GM12874 (cell line): Measurements from ENCODE around the gene ATP2C2.

ENCODE experiments used
- TF ChIP-seq, protein P1 (sequence below): IDR thresholded peaks from 2 replicates; pipeline ENCODE4 v1.5.1; 2011; ENCODE audit warnings: low read depth, mild to moderate bottlenecking, control low read depth, low read length, moderate library complexity; ENCODE audit not compliant: insufficient read depth

The ATP2C2 gene

DNA sequence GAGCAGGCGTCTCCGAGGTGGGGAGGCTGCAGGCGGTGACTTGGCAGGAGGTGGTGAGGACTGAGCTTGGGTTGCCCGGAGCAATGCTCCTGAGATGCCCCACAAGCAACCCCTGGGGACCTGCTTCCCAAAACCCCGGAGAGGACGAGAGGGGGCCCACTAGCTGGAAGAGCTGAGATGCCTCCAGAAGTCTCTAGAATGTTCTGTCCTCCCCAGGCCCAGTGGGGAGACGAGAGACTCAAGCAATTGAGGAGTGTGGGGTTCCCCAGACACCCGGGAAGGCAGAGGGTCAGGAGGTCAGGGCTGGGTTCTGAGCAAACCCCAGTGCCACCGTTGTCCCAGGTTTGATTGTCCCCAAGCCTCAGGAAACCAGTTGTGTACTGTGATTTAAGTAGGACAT is 21.2 kb upstream of the ATP2C2 start:
- TF ChIP-seq, protein P1, sequence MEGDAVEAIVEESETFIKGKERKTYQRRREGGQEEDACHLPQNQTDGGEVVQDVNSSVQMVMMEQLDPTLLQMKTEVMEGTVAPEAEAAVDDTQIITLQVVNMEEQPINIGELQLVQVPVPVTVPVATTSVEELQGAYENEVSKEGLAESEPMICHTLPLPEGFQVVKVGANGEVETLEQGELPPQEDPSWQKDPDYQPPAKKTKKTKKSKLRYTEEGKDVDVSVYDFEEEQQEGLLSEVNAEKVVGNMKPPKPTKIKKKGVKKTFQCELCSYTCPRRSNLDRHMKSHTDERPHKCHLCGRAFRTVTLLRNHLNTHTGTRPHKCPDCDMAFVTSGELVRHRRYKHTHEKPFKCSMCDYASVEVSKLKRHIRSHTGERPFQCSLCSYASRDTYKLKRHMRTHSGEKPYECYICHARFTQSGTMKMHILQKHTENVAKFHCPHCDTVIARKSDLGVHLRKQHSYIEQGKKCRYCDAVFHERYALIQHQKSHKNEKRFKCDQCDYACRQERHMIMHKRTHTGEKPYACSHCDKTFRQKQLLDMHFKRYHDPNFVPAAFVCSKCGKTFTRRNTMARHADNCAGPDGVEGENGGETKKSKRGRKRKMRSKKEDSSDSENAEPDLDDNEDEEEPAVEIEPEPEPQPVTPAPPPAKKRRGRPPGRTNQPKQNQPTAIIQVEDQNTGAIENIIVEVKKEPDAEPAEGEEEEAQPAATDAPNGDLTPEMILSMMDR: no peak

DNA sequence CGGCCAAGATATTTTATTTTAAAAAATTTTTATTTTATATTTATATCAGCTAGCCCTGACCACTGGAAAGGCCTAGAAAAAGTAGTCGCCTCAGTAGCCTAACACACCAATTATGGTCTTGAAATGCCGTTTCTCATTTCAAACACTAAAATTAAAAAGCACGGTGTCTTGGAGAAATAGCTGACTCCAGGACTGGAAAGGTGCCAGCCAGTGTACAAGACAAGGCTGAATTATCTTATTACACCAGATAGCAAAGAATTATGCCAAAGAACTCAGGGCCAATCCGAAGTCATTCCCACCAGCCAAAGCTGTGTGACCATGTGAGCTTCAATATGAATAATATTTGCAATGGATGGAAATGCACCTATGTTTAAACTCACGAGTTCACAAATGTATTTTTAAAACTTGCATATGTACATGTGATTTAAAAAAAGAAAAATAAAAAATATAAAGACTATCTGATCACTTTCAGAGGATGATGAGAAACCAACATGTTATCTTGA is 19.9 kb upstream of the ATP2C2 start:
- TF ChIP-seq, protein P1: no peak

DNA sequence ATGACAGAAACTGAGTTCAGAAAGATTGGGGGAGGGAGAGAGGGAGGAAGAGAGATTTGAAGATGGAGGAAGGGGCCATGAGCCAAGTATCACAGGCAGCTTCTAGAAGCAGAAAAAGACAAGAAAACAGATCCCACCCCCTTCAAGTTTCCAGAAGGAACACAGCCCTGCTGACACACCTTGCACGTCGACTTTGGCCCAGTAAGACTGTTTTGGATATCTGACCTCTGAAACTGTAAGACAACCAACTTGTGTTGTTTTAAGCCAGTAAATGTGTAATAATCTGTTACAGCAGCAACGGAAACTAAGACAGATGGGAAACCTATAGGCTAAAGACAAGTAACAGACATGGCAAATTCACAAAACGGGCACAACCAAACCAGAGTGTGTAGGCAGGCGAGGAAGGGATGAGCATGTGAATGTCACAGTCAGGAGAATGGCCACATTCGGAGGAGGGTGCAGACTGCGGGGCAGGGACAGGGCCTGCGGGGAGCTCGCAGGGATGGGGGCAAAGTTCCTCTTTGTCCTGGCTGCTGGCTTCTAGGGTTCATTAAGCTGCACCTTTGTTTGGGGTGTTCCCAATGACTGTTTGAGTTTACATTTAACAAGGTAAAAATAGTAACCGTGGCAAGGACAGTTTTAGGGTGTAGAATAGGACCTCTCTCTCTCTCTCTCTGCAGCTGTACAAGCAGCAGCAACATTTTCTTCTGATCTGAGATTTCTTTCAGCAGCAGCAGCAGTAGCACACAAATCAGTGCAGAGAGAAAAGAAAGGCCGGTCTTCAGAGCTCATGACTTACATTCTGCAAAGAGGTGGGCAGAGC is 18.3 kb upstream of the ATP2C2 start:
- TF ChIP-seq, protein P1: no peak

DNA sequence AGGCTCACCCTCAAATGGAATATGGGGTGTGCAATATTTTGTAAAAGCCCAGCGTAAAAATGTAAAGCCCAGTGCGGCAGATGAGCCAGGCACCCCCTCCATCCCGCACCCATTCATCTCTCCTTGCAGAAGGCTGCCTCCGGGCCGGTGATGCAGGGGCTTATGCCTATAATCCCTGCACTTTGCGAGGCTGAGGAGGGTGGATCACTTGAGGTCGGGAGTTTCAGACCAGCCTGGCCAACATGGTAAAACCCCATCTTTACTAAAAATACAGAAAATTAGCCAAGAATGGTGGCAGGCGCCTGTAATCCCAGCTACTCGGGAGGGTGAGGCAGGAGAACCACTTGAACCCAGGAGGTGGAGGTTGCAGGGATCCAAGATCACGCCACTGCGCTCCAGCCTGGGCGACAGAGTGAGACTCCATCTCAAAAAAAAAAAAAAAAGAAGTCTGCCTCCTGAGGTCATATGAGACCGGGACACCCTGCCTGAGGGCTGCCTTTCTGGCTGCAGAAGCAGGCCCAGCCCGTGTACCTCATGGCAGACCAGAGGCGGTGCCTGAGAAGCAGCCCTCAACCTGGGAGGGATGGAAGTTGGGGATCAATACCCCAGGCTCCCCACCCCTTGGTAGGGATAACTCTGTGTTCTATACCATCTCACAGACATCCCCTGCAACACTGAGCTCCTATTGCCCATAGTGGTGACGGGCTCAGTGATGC is 17.5 kb upstream of the ATP2C2 start:
- TF ChIP-seq, protein P1: no peak

DNA sequence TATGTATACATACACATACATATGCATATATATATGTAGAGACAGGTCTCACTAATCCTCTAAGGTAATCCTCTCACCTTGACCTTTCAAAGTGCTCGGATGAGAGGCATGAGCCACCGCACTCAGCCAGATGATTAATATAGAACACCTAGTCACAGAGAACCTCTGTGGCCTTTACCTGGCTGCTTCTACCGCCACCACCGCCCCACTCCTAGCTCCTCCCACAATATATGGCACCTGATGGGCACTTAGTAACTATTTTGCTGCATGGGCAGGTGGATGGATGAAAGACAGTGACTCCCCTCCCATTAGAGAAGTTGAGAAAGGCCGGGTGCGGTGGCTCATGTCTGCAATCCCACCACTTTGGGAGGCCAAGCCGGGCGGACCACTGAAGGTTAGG is 16.7 kb upstream of the ATP2C2 start:
- TF ChIP-seq, protein P1: no peak

DNA sequence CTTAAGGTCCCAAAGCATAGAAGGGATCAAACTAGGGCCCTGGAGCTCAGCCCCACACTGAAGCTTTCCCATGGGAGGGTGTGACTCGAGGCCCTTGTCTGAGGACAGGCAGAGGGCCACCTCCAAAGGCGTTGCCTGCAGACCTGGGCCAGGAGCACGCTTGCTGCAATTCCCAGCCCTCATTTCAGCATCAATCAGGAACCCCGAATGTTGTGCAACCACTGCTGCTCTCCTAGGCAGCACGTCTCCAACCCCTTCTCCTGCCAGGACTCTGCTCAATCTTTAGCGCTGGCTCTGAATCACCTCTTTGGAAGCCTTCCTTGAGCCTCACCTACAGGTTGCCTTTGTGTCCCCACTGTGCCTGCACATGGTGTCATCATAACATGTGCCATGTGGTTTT is 14.0 kb upstream of the ATP2C2 start:
- TF ChIP-seq, protein P1: no peak

DNA sequence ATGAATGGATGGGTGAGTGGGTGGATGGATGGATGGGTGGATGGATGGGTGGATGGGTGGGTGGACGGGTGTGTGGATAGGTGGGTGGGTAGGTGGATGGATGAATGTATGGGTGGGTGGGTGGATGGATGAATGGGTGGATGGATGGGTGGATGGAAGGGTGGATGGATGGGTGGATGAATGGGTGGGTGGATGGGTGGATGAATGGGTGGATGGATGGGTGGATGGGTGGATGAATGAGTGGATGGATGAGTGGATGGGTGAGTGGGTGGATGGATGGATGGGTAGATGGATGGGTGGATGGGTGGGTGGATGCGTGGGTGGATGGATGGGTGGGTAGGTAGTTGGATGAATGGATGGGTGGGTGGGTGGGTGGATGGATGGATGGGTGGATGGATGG is 13.2 kb upstream of the ATP2C2 start:
- TF ChIP-seq, protein P1: no peak
